Loucy (cell line): ENCODE results near the gene SLC6A5.

Experiments
- EZH2phosphoT487 ChIP-seq: fragments of 200-600 bp; IDR thresholded peaks from 2 replicates; pipeline ENCODE4 v1.6.1; 2018; ENCODE audit warnings: antibody characterized with exemption, mild to moderate bottlenecking, moderate library complexity, borderline replicate concordance
- TF ChIP-seq, protein P1 (sequence below): fragments of 200-600 bp; sonication (generic); conservative IDR thresholded peaks from 2 replicates; pipeline ENCODE4 v1.5.1; 2014; ENCODE audit warnings: mild to moderate bottlenecking, antibody characterized with exemption, low read length

GRCh38 chr11:20601221-20601914 lies 2.0 kb downstream of the SLC6A5 start:
- TF ChIP-seq, protein P1, sequence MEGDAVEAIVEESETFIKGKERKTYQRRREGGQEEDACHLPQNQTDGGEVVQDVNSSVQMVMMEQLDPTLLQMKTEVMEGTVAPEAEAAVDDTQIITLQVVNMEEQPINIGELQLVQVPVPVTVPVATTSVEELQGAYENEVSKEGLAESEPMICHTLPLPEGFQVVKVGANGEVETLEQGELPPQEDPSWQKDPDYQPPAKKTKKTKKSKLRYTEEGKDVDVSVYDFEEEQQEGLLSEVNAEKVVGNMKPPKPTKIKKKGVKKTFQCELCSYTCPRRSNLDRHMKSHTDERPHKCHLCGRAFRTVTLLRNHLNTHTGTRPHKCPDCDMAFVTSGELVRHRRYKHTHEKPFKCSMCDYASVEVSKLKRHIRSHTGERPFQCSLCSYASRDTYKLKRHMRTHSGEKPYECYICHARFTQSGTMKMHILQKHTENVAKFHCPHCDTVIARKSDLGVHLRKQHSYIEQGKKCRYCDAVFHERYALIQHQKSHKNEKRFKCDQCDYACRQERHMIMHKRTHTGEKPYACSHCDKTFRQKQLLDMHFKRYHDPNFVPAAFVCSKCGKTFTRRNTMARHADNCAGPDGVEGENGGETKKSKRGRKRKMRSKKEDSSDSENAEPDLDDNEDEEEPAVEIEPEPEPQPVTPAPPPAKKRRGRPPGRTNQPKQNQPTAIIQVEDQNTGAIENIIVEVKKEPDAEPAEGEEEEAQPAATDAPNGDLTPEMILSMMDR = no peak
- TF ChIP-seq EZH2phosphoT487 = no peak
